NB4 (cell line): ENCODE results near the gene DPH6.

Experiments
- MYC ChIP-seq: IDR thresholded peaks from 2 replicates; pipeline ENCODE4 v1.6.1; 2011; ENCODE audit warnings: low read depth, low read length
- POLR2A ChIP-seq: IDR thresholded peaks from 2 replicates; pipeline ENCODE4 v1.6.1; 2011; ENCODE audit warnings: mild to moderate bottlenecking; ENCODE audit not compliant: insufficient read length; ENCODE audit errors: extremely low read depth
- TF ChIP-seq, protein P1 (sequence below): IDR thresholded peaks from one replicate; pipeline ENCODE4 v1.5.1; 2012; ENCODE audit warnings: low read depth, low read length

DNA sequence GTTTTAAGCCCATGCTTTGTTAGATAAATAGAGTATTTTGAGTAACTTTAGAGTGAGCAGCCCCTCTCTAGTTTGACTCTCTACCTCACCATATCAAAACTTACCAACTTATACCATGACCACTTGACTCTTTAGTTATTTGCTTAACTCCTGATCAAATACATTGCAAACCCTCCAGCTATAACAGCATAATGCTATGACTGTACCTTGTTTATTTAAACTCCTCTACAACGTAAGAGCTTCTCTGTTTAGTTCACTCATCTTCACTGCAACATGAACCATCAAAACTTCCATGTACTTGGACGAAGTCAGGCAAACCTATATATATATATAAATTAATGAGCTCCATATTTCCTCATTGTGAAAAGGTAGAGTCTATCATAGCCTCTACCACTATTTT is 218.2 kb downstream of the DPH6 start:
- TF ChIP-seq, protein P1, sequence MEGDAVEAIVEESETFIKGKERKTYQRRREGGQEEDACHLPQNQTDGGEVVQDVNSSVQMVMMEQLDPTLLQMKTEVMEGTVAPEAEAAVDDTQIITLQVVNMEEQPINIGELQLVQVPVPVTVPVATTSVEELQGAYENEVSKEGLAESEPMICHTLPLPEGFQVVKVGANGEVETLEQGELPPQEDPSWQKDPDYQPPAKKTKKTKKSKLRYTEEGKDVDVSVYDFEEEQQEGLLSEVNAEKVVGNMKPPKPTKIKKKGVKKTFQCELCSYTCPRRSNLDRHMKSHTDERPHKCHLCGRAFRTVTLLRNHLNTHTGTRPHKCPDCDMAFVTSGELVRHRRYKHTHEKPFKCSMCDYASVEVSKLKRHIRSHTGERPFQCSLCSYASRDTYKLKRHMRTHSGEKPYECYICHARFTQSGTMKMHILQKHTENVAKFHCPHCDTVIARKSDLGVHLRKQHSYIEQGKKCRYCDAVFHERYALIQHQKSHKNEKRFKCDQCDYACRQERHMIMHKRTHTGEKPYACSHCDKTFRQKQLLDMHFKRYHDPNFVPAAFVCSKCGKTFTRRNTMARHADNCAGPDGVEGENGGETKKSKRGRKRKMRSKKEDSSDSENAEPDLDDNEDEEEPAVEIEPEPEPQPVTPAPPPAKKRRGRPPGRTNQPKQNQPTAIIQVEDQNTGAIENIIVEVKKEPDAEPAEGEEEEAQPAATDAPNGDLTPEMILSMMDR: no peak
- TF ChIP-seq MYC (no peak), POLR2A (no peak)
